Measurements from ENCODE around the gene SIL1.

The SIL1 gene

GRCh38 chr5:138949988-138950387 is 248.2 kb downstream of the SIL1 start:
- H3K9me3 ChIP-seq (ENCODE audit: low read length), result no peaks in the 10 kb centered on the region
- H3K4me1 ChIP-seq (ENCODE audit: insufficient read depth, low read length), result peaks cover 72% of the 10 kb centered on the region
- H3K27me3 ChIP-seq (ENCODE audit: insufficient read depth, low read length), result no peaks in the 10 kb centered on the region
- H3K4me3 ChIP-seq (ENCODE audit: low read length), result no peak overlapping the region
- no peaks in the 10 kb centered on the region for H3K36me3 ChIP-seq (ENCODE audit: insufficient read depth, low read length)
- H2AFZ ChIP-seq (ENCODE audit: low read depth, low read length), result no peak overlapping the region

- H3K4me1 ChIP-seq (ENCODE audit: insufficient read depth, low read length), result peaks cover 70% of the 10 kb centered on the region
Measured at GRCh38 chr5:138949223-138949574, 249.0 kb downstream of the SIL1 start.

GRCh38 chr5:138948471-138949222 is 249.5 kb downstream of the SIL1 start:
- Histone ChIP-seq H2AFZ (ENCODE audit: low read depth, low read length) (no peak overlapping the region), H3K9me3 (ENCODE audit: low read length) (no peaks in the 10 kb centered on the region), H3K27me3 (ENCODE audit: insufficient read depth, low read length) (no peaks in the 10 kb centered on the region), H3K36me3 (ENCODE audit: insufficient read depth, low read length) (no peaks in the 10 kb centered on the region), H3K4me3 (ENCODE audit: low read length) (no peak overlapping the region), H3K4me1 (ENCODE audit: insufficient read depth, low read length) (peaks cover 68% of the 10 kb centered on the region)

More at GRCh38 chr5:138949223-138949574, 249.0 kb downstream of the SIL1 start:
- Histone ChIP-seq H2AFZ (ENCODE audit: low read depth, low read length) (no peak overlapping the region), H3K36me3 (ENCODE audit: insufficient read depth, low read length) (no peaks in the 10 kb centered on the region), H3K4me3 (ENCODE audit: low read length) (no peak overlapping the region), H3K9me3 (ENCODE audit: low read length) (no peaks in the 10 kb centered on the region), H3K27me3 (ENCODE audit: insufficient read depth, low read length) (no peaks in the 10 kb centered on the region)

GRCh38 chr5:138947780-138948179 is 250.4 kb downstream of the SIL1 start:
- Histone ChIP-seq H3K27me3 (ENCODE audit: insufficient read depth, low read length) (no peaks in the 10 kb centered on the region), H3K4me1 (ENCODE audit: insufficient read depth, low read length) (peaks cover 62% of the 10 kb centered on the region), H3K36me3 (ENCODE audit: insufficient read depth, low read length) (no peaks in the 10 kb centered on the region), H3K9me3 (ENCODE audit: low read length) (no peaks in the 10 kb centered on the region), H2AFZ (ENCODE audit: low read depth, low read length) (no peak overlapping the region), H3K4me3 (ENCODE audit: low read length) (no peak overlapping the region)

GRCh38 chr5:138946831-138947560 is 251.2 kb downstream of the SIL1 start:
- Histone ChIP-seq H3K4me1 (ENCODE audit: insufficient read depth, low read length) (peaks cover 55% of the 10 kb centered on the region), H3K27me3 (ENCODE audit: insufficient read depth, low read length) (no peaks in the 10 kb centered on the region), H2AFZ (ENCODE audit: low read depth, low read length) (no peak overlapping the region), H3K9me3 (ENCODE audit: low read length) (no peaks in the 10 kb centered on the region), H3K4me3 (ENCODE audit: low read length) (no peak overlapping the region), H3K36me3 (ENCODE audit: insufficient read depth, low read length) (no peaks in the 10 kb centered on the region)

- Histone ChIP-seq H3K4me3 (ENCODE audit: low read length) (no peak overlapping the region), H3K4me1 (ENCODE audit: insufficient read depth, low read length) (peaks cover 53% of the 10 kb centered on the region), H3K27me3 (ENCODE audit: insufficient read depth, low read length) (no peaks in the 10 kb centered on the region), H3K9me3 (ENCODE audit: low read length) (no peaks in the 10 kb centered on the region), H2AFZ (ENCODE audit: low read depth, low read length) (no peak overlapping the region), H3K36me3 (ENCODE audit: insufficient read depth, low read length) (no peaks in the 10 kb centered on the region)
Measured at GRCh38 chr5:138946241-138946623, 251.9 kb downstream of the SIL1 start.

GRCh38 chr5:138945421-138946240 is 252.5 kb downstream of the SIL1 start:
- Histone ChIP-seq H3K4me3 (ENCODE audit: low read length) (peak overlapping the region; percentile 4), H3K9me3 (ENCODE audit: low read length) (no peaks in the 10 kb centered on the region), H2AFZ (ENCODE audit: low read depth, low read length) (no peak overlapping the region), H3K27me3 (ENCODE audit: insufficient read depth, low read length) (no peaks in the 10 kb centered on the region), H3K4me1 (ENCODE audit: insufficient read depth, low read length) (peaks cover 53% of the 10 kb centered on the region), H3K36me3 (ENCODE audit: insufficient read depth, low read length) (no peaks in the 10 kb centered on the region)

- Histone ChIP-seq H3K27me3 (ENCODE audit: insufficient read depth, low read length) (no peaks in the 10 kb centered on the region), H3K4me3 (ENCODE audit: low read length) (no peak overlapping the region), H3K9me3 (ENCODE audit: low read length) (no peaks in the 10 kb centered on the region), H3K4me1 (ENCODE audit: insufficient read depth, low read length) (peaks cover 50% of the 10 kb centered on the region), H2AFZ (ENCODE audit: low read depth, low read length) (no peak overlapping the region), H3K36me3 (ENCODE audit: insufficient read depth, low read length) (no peaks in the 10 kb centered on the region)
Measured at GRCh38 chr5:138944527-138945322, 253.4 kb downstream of the SIL1 start.

GRCh38 chr5:138943599-138944173 is 254.5 kb downstream of the SIL1 start:
- H3K27me3 ChIP-seq (ENCODE audit: insufficient read depth, low read length), result no peaks in the 10 kb centered on the region
- no peak overlapping the region for H3K4me3 ChIP-seq (ENCODE audit: low read length)
- H2AFZ ChIP-seq (ENCODE audit: low read depth, low read length), result no peak overlapping the region
- no peaks in the 10 kb centered on the region for H3K36me3 ChIP-seq (ENCODE audit: insufficient read depth, low read length)
- no peaks in the 10 kb centered on the region for H3K9me3 ChIP-seq (ENCODE audit: low read length)
- H3K4me1 ChIP-seq (ENCODE audit: insufficient read depth, low read length), result peaks cover 42% of the 10 kb centered on the region

GRCh38 chr5:138942861-138943260 is 255.3 kb downstream of the SIL1 start:
- no peak overlapping the region for H3K4me3 ChIP-seq (ENCODE audit: low read length)
- H3K36me3 ChIP-seq (ENCODE audit: insufficient read depth, low read length), result no peaks in the 10 kb centered on the region
- H3K4me1 ChIP-seq (ENCODE audit: insufficient read depth, low read length), result peaks cover 33% of the 10 kb centered on the region
- H2AFZ ChIP-seq (ENCODE audit: low read depth, low read length), result no peak overlapping the region
- H3K27me3 ChIP-seq (ENCODE audit: insufficient read depth, low read length), result no peaks in the 10 kb centered on the region
- no peaks in the 10 kb centered on the region for H3K9me3 ChIP-seq (ENCODE audit: low read length)

- H3K4me3 ChIP-seq (ENCODE audit: low read length), result no peak overlapping the region
- no peak overlapping the region for H2AFZ ChIP-seq (ENCODE audit: low read depth, low read length)
- H3K27me3 ChIP-seq (ENCODE audit: insufficient read depth, low read length), result no peaks in the 10 kb centered on the region
- no peaks in the 10 kb centered on the region for H3K9me3 ChIP-seq (ENCODE audit: low read length)
- H3K4me1 ChIP-seq (ENCODE audit: insufficient read depth, low read length), result peaks cover 29% of the 10 kb centered on the region
- H3K36me3 ChIP-seq (ENCODE audit: insufficient read depth, low read length), result no peaks in the 10 kb centered on the region
Measured at GRCh38 chr5:138942066-138942465, 256.1 kb downstream of the SIL1 start.

GRCh38 chr5:138938526-138938925 is 259.6 kb downstream of the SIL1 start:
- H3K4me1 ChIP-seq (ENCODE audit: insufficient read depth, low read length), result peaks cover 1% of the 10 kb centered on the region
- no peaks in the 10 kb centered on the region for H3K27me3 ChIP-seq (ENCODE audit: insufficient read depth, low read length)
- H3K9me3 ChIP-seq (ENCODE audit: low read length), result no peaks in the 10 kb centered on the region
- peaks cover 29% of the 10 kb centered on the region for H3K36me3 ChIP-seq (ENCODE audit: insufficient read depth, low read length)
- no peak overlapping the region for H2AFZ ChIP-seq (ENCODE audit: low read depth, low read length)
- H3K4me3 ChIP-seq (ENCODE audit: low read length), result no peak overlapping the region
